Measurements from ENCODE around the gene TMEM18.

TMEM18 gene

GRCh38 chr2:691821-692761, 14.9 kb upstream of the TMEM18 start:
- H3K27me3 ChIP-seq (ENCODE audit: control insufficient read depth, insufficient read depth, low read length), result no peaks in the 10 kb centered on the region
- no peaks in the 10 kb centered on the region for H3K79me2 ChIP-seq
- TF ChIP-seq CTCF (IDR thresholded peaks at IDR 0.05), result no peak
- H3K9ac ChIP-seq, result no peak overlapping the region
- H3K27ac ChIP-seq, result no peak overlapping the region
- no peaks in the 10 kb centered on the region for H3K36me3 ChIP-seq (ENCODE audit: control insufficient read depth, insufficient read depth, low read length)
- H3K4me3 ChIP-seq (ENCODE audit: low read depth, low read length), result no peak overlapping the region
- H3K4me2 ChIP-seq (ENCODE audit: low read length), result peak overlapping the region; percentile 14
- H3K4me1 ChIP-seq, result peaks cover 6% of the 10 kb centered on the region
- H2AFZ ChIP-seq, result no peak overlapping the region
- H3K9me3 ChIP-seq (ENCODE audit: control insufficient read depth, low read length), result no peaks in the 10 kb centered on the region

- Histone ChIP-seq H3K4me1 (peaks cover 6% of the 10 kb centered on the region), H2AFZ (no peak overlapping the region), H3K9ac (no peak overlapping the region), H3K9me3 (ENCODE audit: control insufficient read depth, low read length) (no peaks in the 10 kb centered on the region), H3K27me3 (ENCODE audit: control insufficient read depth, insufficient read depth, low read length) (no peaks in the 10 kb centered on the region), H3K27ac (no peak overlapping the region), H3K4me3 (ENCODE audit: low read depth, low read length) (no peak overlapping the region), H3K4me2 (ENCODE audit: low read length) (no peak overlapping the region), H3K36me3 (ENCODE audit: control insufficient read depth, insufficient read depth, low read length) (no peaks in the 10 kb centered on the region), H3K79me2 (no peaks in the 10 kb centered on the region)
- TF ChIP-seq CTCF (IDR thresholded peaks at IDR 0.05), result no peak
Observed at GRCh38 chr2:690799-691198, 13.6 kb upstream of the TMEM18 start.

- TF ChIP-seq CTCF (IDR thresholded peaks at IDR 0.05), result no peak
- Histone ChIP-seq H3K4me1 (peaks cover 2% of the 10 kb centered on the region), H3K27me3 (ENCODE audit: control insufficient read depth, insufficient read depth, low read length) (no peaks in the 10 kb centered on the region), H3K9ac (no peak overlapping the region), H3K9me3 (ENCODE audit: control insufficient read depth, low read length) (no peaks in the 10 kb centered on the region), H3K4me2 (ENCODE audit: low read length) (no peak overlapping the region), H2AFZ (no peak overlapping the region), H3K36me3 (ENCODE audit: control insufficient read depth, insufficient read depth, low read length) (no peaks in the 10 kb centered on the region), H3K27ac (no peak overlapping the region), H3K79me2 (no peaks in the 10 kb centered on the region), H3K4me3 (ENCODE audit: low read depth, low read length) (no peak overlapping the region)
Observed at GRCh38 chr2:689877-690510, 12.8 kb upstream of the TMEM18 start.

- H3K4me1 ChIP-seq, result no peaks in the 10 kb centered on the region
- no peak overlapping the region for H3K4me3 ChIP-seq (ENCODE audit: low read depth, low read length)
- H2AFZ ChIP-seq, result no peak overlapping the region
- H3K36me3 ChIP-seq (ENCODE audit: control insufficient read depth, insufficient read depth, low read length), result no peaks in the 10 kb centered on the region
- no peak overlapping the region for H3K27ac ChIP-seq
- H3K9me3 ChIP-seq (ENCODE audit: control insufficient read depth, low read length), result no peaks in the 10 kb centered on the region
- no peak overlapping the region for H3K4me2 ChIP-seq (ENCODE audit: low read length)
- no peaks in the 10 kb centered on the region for H3K27me3 ChIP-seq (ENCODE audit: control insufficient read depth, insufficient read depth, low read length)
- TF ChIP-seq CTCF (IDR thresholded peaks at IDR 0.05), result no peak
- no peaks in the 10 kb centered on the region for H3K79me2 ChIP-seq
- H3K9ac ChIP-seq, result no peak overlapping the region
Observed at GRCh38 chr2:689237-689636, 12.0 kb upstream of the TMEM18 start.

Data from parathyroid adenoma (tissue), 2 donors.